Cardiac muscle cell (in vitro differentiated cells and primary cell): ENCODE results near the gene SEC14L1. TPM values are rescaled to one million over a fixed set of nuclear protein-coding genes. Genes with fewer than 3 reads are reported as not detected.
A peak's percentile ranks its signal among the peaks of the same experiment; 100 is the strongest.
"Not testable (repeated sequence)": the region's sequence is repeated elsewhere in the genome, so short reads cannot be mapped to it uniquely, and the experiment has no call there.

Experiments used
- DNase-seq, 2 donors: peaks; one replicate each; pipeline versions ENCODE4 v3.0.0 to v3.0.0-alpha.2; 2010 to 2017; ENCODE audit warnings: low read depth in 1 of 2, low spot score in 1 of 2
- H3K27ac ChIP-seq: fragments of 200-600 bp; sonication (generic); 2 replicates; pipeline ENCODE4 v1.5.1; 2016
- H3K27me3 ChIP-seq: fragments of 200-600 bp; sonication (generic); 2 replicates; pipeline ENCODE4 v1.6.0; 2016; ENCODE audit warnings: control low read depth
- H3K36me3 ChIP-seq: fragments of 200-600 bp; sonication (generic); 2 replicates; pipeline ENCODE4 v1.5.1; 2016; ENCODE audit warnings: control low read depth
- H3K4me1 ChIP-seq: fragments of 200-600 bp; sonication (generic); 2 replicates; pipeline ENCODE4 v1.8.1; 2017; ENCODE audit warnings: low read depth, mild to moderate bottlenecking, mixed run types
- H3K4me3 ChIP-seq: fragments of 200-600 bp; sonication (generic); 2 replicates; pipeline ENCODE4 v1.5.1; 2016; ENCODE audit warnings: mild to moderate bottlenecking
- H3K9me3 ChIP-seq: fragments of 200-600 bp; sonication (generic); 2 replicates; pipeline ENCODE4 v1.5.1; 2017; ENCODE audit warnings: low read depth, mild to moderate bottlenecking, control low read depth
- CTCF ChIP-seq: IDR thresholded peaks from 2 replicates; pipeline ENCODE4 v1.5.1; 2012; ENCODE audit warnings: low read depth, mild to moderate bottlenecking, low read length
- polyA plus RNA-seq: library from polyadenylated mRNA; unstranded; fragments of >200 nt; fragmentation: Nextera tagmentation; extraction: Ambion mirVana; gene quantifications from 2 replicates; pipeline ENCODE4 v1.2.1, GENCODE V29; 2016
- total RNA-seq: library from RNA; depleted of rRNA; stranded (reverse); fragments of >200 nt; gene quantifications from 2 replicates; pipeline ENCODE4 v1.2.3, GENCODE V29; 2016

Gene SEC14L1
- total and polyA plus RNA-seq, 2 experiments from 2014 or later, result 25.5 to 30.0 TPM

- no peak overlapping the region for H3K4me3 ChIP-seq
- H3K27ac ChIP-seq, result no peak overlapping the region
- peaks cover 7% of the 10 kb centered on the region for H3K4me1 ChIP-seq
- no peaks in the 10 kb centered on the region for H3K9me3 ChIP-seq
- H3K27me3 ChIP-seq, result no peaks in the 10 kb centered on the region
- TF ChIP-seq CTCF, result no peak
- DNase-seq, result no peak
- H3K36me3 ChIP-seq, result no peaks in the 10 kb centered on the region
Observed at GRCh38 chr17:77106874-77107358, 33.9 kb upstream of the SEC14L1 start.

DNA sequence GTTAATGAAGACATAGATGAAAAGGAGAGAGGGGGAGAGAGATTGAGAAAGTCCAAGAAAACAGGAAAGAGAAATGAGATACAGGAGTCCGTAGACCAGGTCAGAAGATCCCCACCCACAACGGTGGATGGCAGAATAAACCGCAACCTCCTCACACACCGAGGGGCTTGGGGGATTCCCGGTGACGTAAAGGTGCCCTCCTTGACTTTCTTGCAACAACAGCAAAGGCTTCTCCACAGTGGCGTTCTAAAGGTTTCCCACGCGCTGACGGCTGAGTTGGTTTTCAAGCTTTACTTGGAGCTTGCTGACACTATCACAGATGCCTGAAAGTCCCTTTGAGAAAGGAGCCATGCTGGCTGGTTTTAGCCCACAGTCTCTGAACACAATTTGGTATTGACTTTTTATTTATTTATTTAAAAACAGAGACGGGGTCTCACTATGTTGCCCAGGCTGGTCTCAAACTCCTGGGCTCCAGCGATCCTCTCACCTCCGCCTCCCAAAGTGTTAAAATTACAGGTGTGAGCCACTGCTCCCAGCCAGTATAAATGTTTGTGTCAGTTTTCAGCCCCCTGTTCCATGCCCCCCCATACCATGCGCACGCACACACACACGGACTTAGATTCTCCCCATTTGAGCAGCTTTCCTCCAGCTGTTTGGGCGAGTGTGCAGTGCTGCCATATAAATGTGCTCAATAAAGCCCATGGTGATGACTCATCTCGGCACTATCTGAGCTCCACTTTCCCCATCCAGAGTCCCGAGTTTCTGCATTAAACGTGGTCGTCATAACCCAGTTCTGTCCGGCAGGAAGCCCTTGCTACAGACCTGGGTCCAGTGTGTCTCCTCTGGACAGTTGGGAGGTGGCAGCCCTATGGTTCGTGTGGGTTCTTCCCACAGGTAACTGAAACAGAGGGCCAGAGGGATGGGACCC is 33.0 kb upstream of the SEC14L1 start:
- Histone ChIP-seq H3K9me3 (no peaks in the 10 kb centered on the region), H3K4me1 (peaks cover 7% of the 10 kb centered on the region), H3K4me3 (no peak overlapping the region), H3K27ac (no peak overlapping the region), H3K27me3 (no peaks in the 10 kb centered on the region), H3K36me3 (no peaks in the 10 kb centered on the region)
- DNase-seq, result peak in 1 of 2 donors; percentile 65
- no peak for TF ChIP-seq CTCF

- Histone ChIP-seq H3K4me1 (peaks cover 7% of the 10 kb centered on the region), H3K9me3 (no peaks in the 10 kb centered on the region), H3K27me3 (no peaks in the 10 kb centered on the region), H3K4me3 (no peak overlapping the region), H3K27ac (no peak overlapping the region), H3K36me3 (no peaks in the 10 kb centered on the region)
- DNase-seq, result no peak
- TF ChIP-seq CTCF, result no peak
Observed at GRCh38 chr17:77109159-77109759, 31.5 kb upstream of the SEC14L1 start.

GRCh38 chr17:77109764-77110359 is 30.9 kb upstream of the SEC14L1 start:
- H3K27ac ChIP-seq, result no peak overlapping the region

DNA sequence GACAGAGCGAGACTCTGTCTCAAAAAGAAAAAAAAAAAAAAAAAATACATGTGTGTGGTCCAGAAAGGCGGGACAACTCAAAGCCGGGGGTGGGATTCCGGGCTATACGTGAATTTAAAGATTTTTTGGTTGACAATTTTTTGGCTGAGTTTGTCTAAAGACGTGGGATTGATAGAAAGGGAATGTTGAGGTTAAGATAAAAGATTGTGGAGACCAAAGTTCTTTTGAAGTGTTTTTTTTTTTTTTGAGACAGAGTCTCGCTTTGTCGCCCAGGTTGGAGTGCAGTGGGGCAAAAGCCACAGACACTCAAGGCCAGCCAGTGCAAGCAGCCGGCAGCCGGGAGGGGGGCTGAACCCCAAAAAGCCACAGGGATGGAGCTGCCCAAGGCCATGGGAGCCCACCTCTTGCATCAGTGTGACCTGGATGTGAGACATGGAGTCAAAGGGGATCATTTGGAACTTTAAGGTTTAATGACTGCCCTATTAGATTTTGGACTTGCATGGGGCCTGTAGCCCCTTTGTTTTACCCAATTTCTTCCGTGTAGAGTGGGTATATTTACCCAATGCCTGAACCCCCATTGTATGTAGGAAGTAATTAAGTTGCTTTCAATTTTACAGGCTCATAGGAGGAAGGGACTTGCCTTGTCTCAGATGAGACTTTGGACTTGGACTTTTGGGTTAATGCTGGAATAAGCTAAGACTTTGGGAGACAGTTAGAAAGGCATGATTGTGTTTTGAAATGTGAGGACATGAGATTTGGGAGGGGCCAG is 29.4 kb upstream of the SEC14L1 start:
- H3K4me1 ChIP-seq, H3K4me3 ChIP-seq, DNase-seq, H3K9me3 ChIP-seq, H3K36me3 ChIP-seq, H3K27ac ChIP-seq, H3K27me3 ChIP-seq: not testable (repeated sequence)

More at GRCh38 chr17:77109764-77110359, 30.9 kb upstream of the SEC14L1 start:
- Histone ChIP-seq H3K4me1 (peaks cover 7% of the 10 kb centered on the region), H3K4me3 (no peak overlapping the region), H3K27me3 (no peaks in the 10 kb centered on the region), H3K9me3 (no peaks in the 10 kb centered on the region), H3K36me3 (no peaks in the 10 kb centered on the region)
- peak in 1 of 2 donors; percentile 81 for DNase-seq
- TF ChIP-seq CTCF, result no peak
